GM12878 (cell line): ENCODE measurements around the gene COL23A1. TPM values are rescaled to one million over a fixed set of nuclear protein-coding genes. Genes with fewer than 3 reads are reported as not detected.

ENCODE experiments used
- ATAC-seq: fragments of 200-7000 bp; cut with Tn5 transposase; 3 replicates; pipeline ENCODE4 v1.9.1; 2020; ENCODE audit warnings: mild to moderate bottlenecking, moderate library complexity
- BruUV-seq: library from RNA; stranded (reverse); fragments of 400-500 nt; replicated peaks from 2 replicates; lab custom pipeline; 2021; lab: Mats Ljungman, UMichigan
- CTCF ChIA-PET: fragments of 300-600 bp; sonication (Branson Sonifier 250); formaldehyde crosslinking; extraction: SDS; loops from one replicate; lab custom pipeline; 2021; ENCODE audit warnings: inconsistent platforms; lab: Yijun Ruan, JAX
- POLR2A ChIA-PET: fragments of 350-600 bp; formaldehyde crosslinking; extraction: SDS; loops from one replicate; lab custom pipeline; 2021; ENCODE audit warnings: inconsistent platforms; lab: Charles Lee
- RAD21 ChIA-PET: fragments of 300-600 bp; sonication (Branson Sonifier 250); formaldehyde crosslinking; loops from one replicate; lab custom pipeline; 2023; ENCODE audit warnings: antibody characterized with exemption; ENCODE audit not compliant: unreplicated experiment; lab: Charles Lee
- SMC1A ChIA-PET: fragments of 300-600 bp; sonication (Branson Sonifier 250); formaldehyde crosslinking; loops from one replicate; lab custom pipeline; 2023; ENCODE audit not compliant: unreplicated experiment, uncharacterized antibody; lab: Charles Lee
- DNase-seq: peaks from one replicate; pipeline ENCODE4 v3.0.0-alpha.2; 2011; ENCODE audit warnings: low read depth, low spot score
- FAIRE-seq: peaks from 3 replicates; lab custom pipeline; 2011; peaks lifted over from hg19 to GRCh38; lab: Jason Lieb, UNC
- H2AFZ ChIP-seq: 2 replicates; pipeline ENCODE4 v1.6.0; 2011; ENCODE audit warnings: low read depth, low read length, control low read depth; ENCODE audit not compliant: control insufficient read depth
- H3K27ac ChIP-seq: 2 replicates; pipeline ENCODE4 v1.5.1; 2011; ENCODE audit warnings: control low read depth; ENCODE audit not compliant: control insufficient read depth, insufficient read depth
- H3K27me3 ChIP-seq, 2 experiments: replicated peaks in 1 of 2; 2 replicates each; pipeline versions ENCODE4 v1.6.0 to v1.6.1; 2011; ENCODE audit warnings: low read length in 1 of 2; ENCODE audit not compliant: control insufficient read depth in 2 of 2, insufficient read depth in 2 of 2
- H3K36me3 ChIP-seq, 2 experiments: 2 replicates each; pipeline ENCODE4 v1.5.1; 2011; ENCODE audit warnings: low read length in 1 of 2; ENCODE audit not compliant: control insufficient read depth in 2 of 2, insufficient read depth in 2 of 2
- H3K4me1 ChIP-seq: 2 replicates; pipeline ENCODE4 v1.6.1; 2011; ENCODE audit warnings: mild to moderate bottlenecking, low read length, moderate library complexity, mixed read lengths; ENCODE audit not compliant: control insufficient read depth, insufficient read depth
- H3K4me2 ChIP-seq: 2 replicates; pipeline ENCODE4 v1.6.0; 2011; ENCODE audit warnings: control low read depth; ENCODE audit not compliant: control insufficient read depth, insufficient read depth
- H3K4me3 ChIP-seq: fragments of 200-600 bp; sonication (generic); 2 replicates; pipeline ENCODE4 v1.5.1; 2016
- H3K79me2 ChIP-seq: 2 replicates; pipeline ENCODE4 v1.6.0; 2011; ENCODE audit warnings: low read length; ENCODE audit not compliant: control insufficient read depth, insufficient read depth
- H3K9ac ChIP-seq: 2 replicates; pipeline ENCODE4 v1.8.0; 2011; ENCODE audit warnings: low read length, control low read depth, mixed read lengths; ENCODE audit not compliant: control insufficient read depth, insufficient read depth
- H3K9me3 ChIP-seq: replicated peaks from 3 replicates; pipeline ENCODE4 v1.5.1; 2011; ENCODE audit warnings: mild to moderate bottlenecking, low read length; ENCODE audit not compliant: control insufficient read depth, insufficient read depth
- H4K20me1 ChIP-seq: 2 replicates; pipeline ENCODE4 v1.6.0; 2011; ENCODE audit not compliant: control insufficient read depth, insufficient read depth
- ATF7 ChIP-seq: fragments of 450-650 bp; IDR thresholded peaks from 2 replicates; pipeline ENCODE4 v1.6.1; 2016; ENCODE audit warnings: low read depth, mild to moderate bottlenecking
- BACH1 ChIP-seq: fragments of 450-650 bp; IDR thresholded peaks from 2 replicates; pipeline ENCODE4 v1.6.1; 2017; ENCODE audit warnings: mild to moderate bottlenecking, borderline replicate concordance
- BCL3 ChIP-seq: IDR thresholded peaks from 2 replicates; pipeline ENCODE4 v1.6.1; 2011; ENCODE audit warnings: borderline replicate concordance, low read depth, mild to moderate bottlenecking, moderate library complexity, low read length; ENCODE audit not compliant: insufficient read depth, poor library complexity, severe bottlenecking
- FOXK2 ChIP-seq: fragments of 450-650 bp; IDR thresholded peaks from 2 replicates; pipeline ENCODE4 v1.6.1; 2017; ENCODE audit warnings: mild to moderate bottlenecking, moderate library complexity
- LARP7 ChIP-seq: fragments of 450-650 bp; IDR thresholded peaks from 2 replicates; pipeline ENCODE4 v1.6.1; 2017; ENCODE audit warnings: mild to moderate bottlenecking
- MTA2 ChIP-seq: fragments of 450-650 bp; IDR thresholded peaks from 2 replicates; pipeline ENCODE4 v1.6.1; 2016; ENCODE audit warnings: low read depth, mild to moderate bottlenecking, moderate library complexity
- POLR2A ChIP-seq: IDR thresholded peaks from 2 replicates; pipeline ENCODE4 v1.6.1; 2011; ENCODE audit warnings: low read depth, mild to moderate bottlenecking, low read length
- POLR2AphosphoS5 ChIP-seq: IDR thresholded peaks from 2 replicates; pipeline ENCODE4 v1.6.1; 2011; ENCODE audit warnings: mild to moderate bottlenecking, low read length, inconsistent platforms
- SMC3 ChIP-seq: IDR thresholded peaks from 2 replicates; pipeline ENCODE4 v1.6.1; 2011; ENCODE audit warnings: low read length, improper control_type of control experiment, borderline replicate concordance
- SUZ12 ChIP-seq: fragments of 200-600 bp; sonication (generic); IDR thresholded peaks from one replicate; pipeline ENCODE4 v1.6.1; 2018; ENCODE audit warnings: antibody characterized with exemption, mild to moderate bottlenecking; ENCODE audit not compliant: unreplicated experiment
- TBL1XR1 ChIP-seq: IDR thresholded peaks from 2 replicates; pipeline ENCODE4 v1.6.1; 2012; ENCODE audit warnings: low read depth, low read length, improper control_type of control experiment
- ZBTB4 ChIP-seq: fragments of 450-650 bp; formaldehyde crosslinking; IDR thresholded peaks from 2 replicates; pipeline ENCODE4 v1.4.0; 2022; ENCODE audit warnings: mild to moderate bottlenecking, moderate library complexity
- ZNF207 ChIP-seq: fragments of 450-650 bp; IDR thresholded peaks from 2 replicates; pipeline ENCODE4 v1.6.1; 2014; ENCODE audit warnings: antibody characterized with exemption, mild to moderate bottlenecking, borderline replicate concordance
- WGBS: methylation state at CpG from one replicate; pipeline ENCODE4 v1.1.6; 2016; ENCODE audit warnings: low lambda C conversion rate; ENCODE audit not compliant: insufficient replicate concordance, insufficient coverage; ENCODE audit errors: missing lambda C conversion rate; 5-methylcytosine and 5-hydroxymethylcytosine counted together
- in situ Hi-C: fragments of 300-500 bp; cut with MboI; formaldehyde crosslinking; loops from 9 replicates; pipeline ENCODE4 v1.14.3; 2018; ENCODE audit warnings: mixed read lengths
- intact Hi-C: fragments of 100-400 bp; cut with micrococcal nuclease; formaldehyde crosslinking; loops from one replicate; pipeline ENCODE4 v1.14.2; 2022; ENCODE audit not compliant: unreplicated experiment
- polyA plus RNA-seq, 11 experiments: library from polyadenylated mRNA; depleted of rRNA in 4 of 11; unstranded in 6 of 11; stranded (reverse) in 5 of 11; fragments of >200 nt; fragmentation: Nextera tagmentation in 4 of 11; fragmentation: Illumina TruSeq in 1 of 11; extraction: Ambion mirVana in 4 of 11; extraction: Trizol in 1 of 11; gene quantifications; 1 replicate in 1 of 11; 2 replicates in 10 of 11; pipeline versions ENCODE4 v1.2.1 to v1.2.3, GENCODE V29; 2011 to 2016; ENCODE audit warnings: inconsistent platforms in 2 of 11, missing spikeins in 2 of 11, low read depth in 1 of 11
- total RNA-seq, 4 experiments: library from RNA; depleted of rRNA in 3 of 4; stranded (reverse); fragments of >200 nt in 3 of 4; fragmentation: Illumina TruSeq in 1 of 4; extraction: Trizol in 1 of 4; gene quantifications; 2 replicates each; pipeline versions ENCODE4 v1.2.1 to v1.2.3, GENCODE V29; 2013 to 2021
- TF ChIP-seq, protein P1 (sequence below): IDR thresholded peaks from 2 replicates; pipeline ENCODE4 v1.6.1; 2012; ENCODE audit warnings: low read depth, low read length, improper control_type of control experiment
- TF ChIP-seq, protein P2 (sequence below): IDR thresholded peaks from 2 replicates; pipeline ENCODE4 v1.6.1; 2011; ENCODE audit warnings: borderline replicate concordance, low read depth, mild to moderate bottlenecking, moderate library complexity, mixed read lengths, low read length; ENCODE audit not compliant: insufficient read depth; ENCODE audit errors: extremely low read length
- TF ChIP-seq, protein P3 (sequence below): fragments of 450-650 bp; IDR thresholded peaks from 2 replicates; pipeline ENCODE4 v1.6.1; 2014; ENCODE audit warnings: mild to moderate bottlenecking

COL23A1 gene
- total and polyA plus RNA-seq, 10 of the 15 experiments (the other 5 are each of a cell fraction or from before 2014, with no cell fraction given), result 0.03 to 0.83 (median 0.09) TPM; not detected in 5

DNA sequence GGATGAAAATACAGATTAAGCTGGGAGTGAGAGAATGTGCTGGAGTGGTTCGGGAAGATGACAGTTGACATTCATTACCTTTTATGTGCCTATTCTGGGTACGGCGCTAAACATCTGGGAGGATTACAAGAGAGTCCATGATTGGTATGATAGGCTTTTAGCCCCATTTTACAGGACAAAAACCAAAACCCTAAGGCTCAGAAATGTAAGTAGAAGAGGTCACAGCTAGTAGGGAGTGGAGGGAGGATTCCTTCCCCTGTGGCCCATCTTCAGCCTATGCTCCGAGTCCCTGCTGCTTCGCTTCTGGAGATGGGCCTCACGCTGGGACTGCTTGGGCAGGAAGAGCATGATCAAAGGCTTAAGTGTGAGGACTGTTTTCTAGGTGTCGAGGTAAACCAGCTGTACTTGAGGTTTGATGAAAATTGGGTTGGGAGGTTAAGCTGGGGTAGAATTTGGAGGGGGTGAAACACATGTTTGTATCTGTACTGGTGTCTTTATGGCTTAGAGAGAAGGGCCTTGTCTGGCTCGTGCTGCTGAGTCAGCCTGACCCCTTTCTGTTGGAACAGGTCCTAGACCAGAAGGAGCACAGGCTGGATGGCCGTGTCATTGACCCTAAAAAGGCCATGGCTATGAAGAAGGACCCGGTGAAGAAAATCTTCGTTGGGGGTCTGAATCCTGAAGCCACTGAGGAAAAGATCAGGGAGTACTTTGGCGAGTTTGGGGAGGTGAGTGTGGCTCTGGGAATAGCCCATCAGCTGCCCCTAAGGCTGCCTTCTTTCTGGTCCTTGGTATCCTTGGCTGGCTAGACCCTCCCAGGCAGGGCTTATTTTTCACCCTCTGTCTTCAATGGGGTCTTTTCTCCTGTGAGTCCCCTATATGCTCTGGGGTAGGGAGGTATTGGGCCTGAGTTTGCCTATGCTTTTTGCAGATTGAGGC, 383.8 kb downstream of the COL23A1 start:
- Histone ChIP-seq H3K36me3 (peaks cover 33 to 46% of the 10 kb centered on the region in 2 experiments), H3K4me1 (peaks cover 15% of the 10 kb centered on the region), H3K79me2 (peaks cover 62% of the 10 kb centered on the region), H4K20me1 (peaks cover 24% of the 10 kb centered on the region), H3K27ac (peak overlapping the region; percentile 67), H2AFZ (no peak overlapping the region), H3K4me3 (peak overlapping the region; percentile 97), H3K27me3 (no peaks in the 10 kb centered on the region), H3K4me2 (peak overlapping the region; percentile 88), H3K9ac (peak overlapping the region; percentile 84), H3K9me3 (no peaks in the 10 kb centered on the region)
- no peak for DNase-seq
- BruUV-seq, result TSS peak; percentile 59
- RAD21 ChIA-PET, result no interaction called here
- ATAC-seq, result no peak
- peak; percentile 83 for FAIRE-seq
- CTCF ChIA-PET, result interaction anchor here (1.3 to 2.8 kb wide), 3 partner anchors 9 to 29 kb away, joined by 4 to 12 read pairs (median 5); no protein-coding TSS in a partner anchor
- POLR2A ChIA-PET, result interaction anchor here (0.5 to 1.9 kb wide), 3 partner anchors 10 to 1178 kb away, joined by 3 to 5 read pairs (median 4); no protein-coding TSS in a partner anchor
- intact Hi-C loops (no loop called here), in situ Hi-C loops (no loop called here)
- SMC1A ChIA-PET, result interaction anchor here (1.0 to 2.1 kb wide), 4 partner anchors 10 to 25 kb away, joined by 3 to 6 read pairs (median 4); no protein-coding TSS in a partner anchor
- WGBS, result 21% methylated on average over 12 of the region's 12 CpGs
- no peak for TF ChIP-seq BACH1
- TF ChIP-seq SMC3, result no peak
- TF ChIP-seq, protein P1, sequence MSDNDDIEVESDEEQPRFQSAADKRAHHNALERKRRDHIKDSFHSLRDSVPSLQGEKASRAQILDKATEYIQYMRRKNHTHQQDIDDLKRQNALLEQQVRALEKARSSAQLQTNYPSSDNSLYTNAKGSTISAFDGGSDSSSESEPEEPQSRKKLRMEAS, result no peak
- TF ChIP-seq ZBTB4 (CRISPR knock-in tag), result no peak
- TF ChIP-seq FOXK2, result no peak
- peak; percentile 16; the same call in 1 of the 2 replicates for TF ChIP-seq POLR2AphosphoS5
- TF ChIP-seq MTA2, result no peak
- TF ChIP-seq ZNF207, result no peak
- peak; percentile 5 for TF ChIP-seq BCL3
- TF ChIP-seq SUZ12, result no peak
- TF ChIP-seq, protein P2, sequence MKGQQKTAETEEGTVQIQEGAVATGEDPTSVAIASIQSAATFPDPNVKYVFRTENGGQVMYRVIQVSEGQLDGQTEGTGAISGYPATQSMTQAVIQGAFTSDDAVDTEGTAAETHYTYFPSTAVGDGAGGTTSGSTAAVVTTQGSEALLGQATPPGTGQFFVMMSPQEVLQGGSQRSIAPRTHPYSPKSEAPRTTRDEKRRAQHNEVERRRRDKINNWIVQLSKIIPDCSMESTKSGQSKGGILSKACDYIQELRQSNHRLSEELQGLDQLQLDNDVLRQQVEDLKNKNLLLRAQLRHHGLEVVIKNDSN, result no peak
- no peak for TF ChIP-seq TBL1XR1
- TF ChIP-seq ATF7, result no peak
- TF ChIP-seq POLR2A, result peak; percentile 53; the same call in 1 of the 2 replicates
- no peak for TF ChIP-seq LARP7
- TF ChIP-seq, protein P3, sequence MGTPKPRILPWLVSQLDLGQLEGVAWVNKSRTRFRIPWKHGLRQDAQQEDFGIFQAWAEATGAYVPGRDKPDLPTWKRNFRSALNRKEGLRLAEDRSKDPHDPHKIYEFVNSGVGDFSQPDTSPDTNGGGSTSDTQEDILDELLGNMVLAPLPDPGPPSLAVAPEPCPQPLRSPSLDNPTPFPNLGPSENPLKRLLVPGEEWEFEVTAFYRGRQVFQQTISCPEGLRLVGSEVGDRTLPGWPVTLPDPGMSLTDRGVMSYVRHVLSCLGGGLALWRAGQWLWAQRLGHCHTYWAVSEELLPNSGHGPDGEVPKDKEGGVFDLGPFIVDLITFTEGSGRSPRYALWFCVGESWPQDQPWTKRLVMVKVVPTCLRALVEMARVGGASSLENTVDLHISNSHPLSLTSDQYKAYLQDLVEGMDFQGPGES, result no peak
